GM19455 (cell line): ENCODE measurements around the gene ACKR4.
"Not testable (repeated sequence)": the region's sequence is repeated elsewhere in the genome, so short reads cannot be mapped to it uniquely, and the experiment has no call there.

ENCODE experiments used
- ATAC-seq: cut with Tn5 transposase; IDR thresholded peaks from one replicate; pipeline ENCODE4 v1.9.1; 2021; ENCODE audit not compliant: unreplicated experiment

Gene ACKR4

DNA sequence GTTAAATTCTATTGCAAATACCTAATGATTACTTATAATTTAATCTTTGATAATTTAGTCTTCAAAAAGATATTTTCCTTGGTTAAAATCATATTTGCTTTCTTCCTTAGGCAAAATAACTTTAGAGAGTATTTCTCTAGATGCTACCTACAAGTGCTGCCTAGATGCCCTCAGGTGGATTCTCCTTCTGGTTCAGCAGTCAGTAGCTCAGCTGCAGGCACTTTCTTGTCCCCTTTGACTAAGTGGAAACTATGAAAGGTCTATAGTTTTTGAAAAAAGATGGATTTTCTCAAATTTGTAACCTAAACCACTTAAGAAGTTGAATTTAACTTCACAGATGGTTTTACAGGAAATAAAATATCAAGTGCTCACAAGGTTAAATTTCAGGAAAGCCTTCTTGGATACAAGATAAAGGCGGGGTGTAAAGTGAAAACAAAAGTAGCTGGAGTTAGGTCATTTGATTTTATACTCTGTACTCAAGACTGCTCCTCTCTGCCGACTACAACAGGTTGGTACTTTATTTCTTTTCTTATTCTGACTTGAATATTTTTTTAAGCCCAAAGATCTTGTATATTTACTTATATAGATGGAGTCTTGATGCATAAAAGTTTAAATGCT, at the start of gene ACKR4:
ACKR4 (plus strand) TSS at position 455 of the 618 bp plus-strand sequence. CDS start 3,128 bp downstream, outside the sequence.
- no peak for ATAC-seq

DNA sequence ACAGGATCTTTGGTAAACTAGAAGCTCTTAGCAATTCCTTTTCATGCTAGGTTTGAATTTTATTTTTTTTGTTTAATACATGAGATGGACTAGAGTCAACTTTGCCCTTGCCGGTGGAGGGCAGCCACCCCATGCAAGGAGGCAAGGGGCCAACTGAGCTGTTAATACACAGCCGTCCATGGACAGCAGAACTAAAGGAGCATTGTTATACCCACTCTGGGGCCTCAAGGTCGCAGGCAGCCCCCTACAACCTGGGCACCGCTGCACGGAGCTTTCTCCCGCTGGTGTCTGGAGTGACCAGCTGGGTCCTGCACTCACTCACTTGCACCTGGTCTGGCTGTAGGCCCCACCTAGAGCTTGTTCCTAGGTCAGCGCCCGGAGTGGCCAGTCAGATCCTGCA, 47.9 kb upstream of the ACKR4 start:
- no peak for ATAC-seq

DNA sequence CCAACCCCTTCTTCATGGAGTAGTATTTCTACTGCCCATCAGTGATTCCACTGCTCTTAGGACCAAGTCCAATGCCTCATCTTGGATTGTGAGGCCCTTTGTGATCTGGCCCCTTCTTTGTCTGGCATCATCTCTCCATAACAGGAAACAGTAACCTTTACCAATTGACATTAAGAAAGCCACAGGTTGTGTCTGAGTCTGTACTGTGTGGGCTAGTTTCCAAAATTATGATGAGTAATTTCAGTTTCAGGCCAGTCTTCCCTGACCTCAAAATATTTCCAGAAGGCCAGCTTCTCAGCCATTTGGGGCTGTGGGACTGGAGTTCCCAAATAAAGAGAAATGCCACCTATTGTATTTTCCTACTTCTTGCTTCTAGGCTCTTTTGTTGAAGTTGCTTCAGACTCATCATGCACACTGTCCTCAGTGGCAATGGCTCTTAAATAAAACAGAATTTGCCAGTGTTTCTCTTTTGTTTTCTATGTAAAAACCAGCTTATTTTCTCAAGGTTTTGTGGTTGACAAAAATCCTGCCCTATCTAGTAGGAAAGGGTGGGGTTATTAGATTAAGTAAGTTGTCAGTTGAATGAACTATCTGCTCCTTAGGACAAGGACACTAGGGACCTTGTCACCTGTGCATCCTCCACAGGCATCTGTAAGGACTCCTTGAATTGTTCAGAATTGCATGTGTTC, 47.0 kb upstream of the ACKR4 start:
- ATAC-seq: peak; percentile 75

DNA sequence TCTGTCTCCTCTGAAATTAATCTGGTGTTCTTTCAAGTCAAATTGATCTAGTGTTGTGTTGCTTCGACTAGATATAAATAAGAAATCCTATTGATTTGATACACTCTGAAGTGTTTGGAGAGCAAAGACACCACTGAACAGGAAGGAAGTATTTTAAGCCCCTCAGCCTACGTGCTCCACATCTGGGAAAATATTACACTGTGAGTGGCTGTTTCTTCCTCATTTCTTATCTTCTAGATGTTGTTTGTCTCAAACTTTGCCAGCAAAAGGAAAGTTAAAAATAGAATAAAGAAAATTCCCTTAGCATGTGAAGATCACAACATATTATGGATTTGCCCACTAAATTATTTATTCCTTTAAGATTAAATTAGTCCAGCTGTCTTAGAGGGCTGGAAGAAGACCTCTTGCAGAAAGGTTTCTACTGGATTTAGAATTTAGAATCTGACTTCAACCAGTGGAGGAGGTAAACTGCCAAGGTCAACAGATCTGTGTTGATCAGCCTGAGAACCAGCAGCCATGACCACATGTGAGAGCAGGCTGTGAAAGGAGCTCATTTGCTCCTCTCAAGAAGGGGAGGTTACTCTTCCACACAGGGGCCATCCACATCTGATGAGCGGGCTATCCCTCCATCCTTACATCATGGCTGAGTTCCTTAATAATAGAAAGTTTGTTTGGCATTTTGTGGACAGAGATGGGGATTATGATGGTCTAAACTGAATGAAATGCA, 46.3 kb upstream of the ACKR4 start:
- no peak for ATAC-seq

DNA sequence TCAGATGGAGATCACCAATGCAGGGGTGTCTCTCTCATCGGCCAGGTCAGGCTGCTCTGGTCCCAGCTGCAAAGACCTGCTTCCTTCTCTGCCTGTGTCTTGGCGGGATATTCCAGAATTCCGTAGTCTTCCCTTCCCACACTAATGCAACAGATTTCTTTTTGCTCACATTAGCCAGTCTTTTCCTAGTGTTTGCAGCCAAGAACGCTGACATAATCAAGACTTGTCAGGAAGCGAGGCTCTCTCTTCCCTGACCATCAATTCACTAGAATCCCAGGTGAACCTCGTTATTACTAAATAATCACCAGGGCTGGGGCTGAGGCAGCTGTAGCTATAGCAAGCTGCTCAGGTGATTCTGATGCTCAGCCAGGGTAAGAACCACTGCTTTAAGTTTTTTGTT, 43.2 kb upstream of the ACKR4 start:
- ATAC-seq: no peak

DNA sequence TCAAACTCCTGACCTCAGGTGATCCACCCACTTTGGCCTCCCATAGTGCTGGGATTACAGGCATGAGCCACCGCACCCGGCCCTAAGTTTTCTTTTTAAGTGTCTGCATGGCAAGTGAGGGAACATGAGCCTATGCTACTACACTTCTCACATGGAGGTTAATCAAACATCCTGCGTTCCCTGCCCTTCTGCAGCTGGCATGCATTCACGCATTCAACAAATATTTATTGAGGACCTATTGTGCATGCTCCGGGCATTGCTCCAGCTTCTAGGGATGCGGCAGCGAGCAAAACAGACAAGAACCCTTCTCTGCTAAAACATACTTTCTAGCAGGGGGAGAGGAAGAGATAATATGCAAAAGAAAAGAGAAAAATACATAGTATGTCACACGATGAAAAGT, 42.6 kb upstream of the ACKR4 start:
- ATAC-seq: no peak

DNA sequence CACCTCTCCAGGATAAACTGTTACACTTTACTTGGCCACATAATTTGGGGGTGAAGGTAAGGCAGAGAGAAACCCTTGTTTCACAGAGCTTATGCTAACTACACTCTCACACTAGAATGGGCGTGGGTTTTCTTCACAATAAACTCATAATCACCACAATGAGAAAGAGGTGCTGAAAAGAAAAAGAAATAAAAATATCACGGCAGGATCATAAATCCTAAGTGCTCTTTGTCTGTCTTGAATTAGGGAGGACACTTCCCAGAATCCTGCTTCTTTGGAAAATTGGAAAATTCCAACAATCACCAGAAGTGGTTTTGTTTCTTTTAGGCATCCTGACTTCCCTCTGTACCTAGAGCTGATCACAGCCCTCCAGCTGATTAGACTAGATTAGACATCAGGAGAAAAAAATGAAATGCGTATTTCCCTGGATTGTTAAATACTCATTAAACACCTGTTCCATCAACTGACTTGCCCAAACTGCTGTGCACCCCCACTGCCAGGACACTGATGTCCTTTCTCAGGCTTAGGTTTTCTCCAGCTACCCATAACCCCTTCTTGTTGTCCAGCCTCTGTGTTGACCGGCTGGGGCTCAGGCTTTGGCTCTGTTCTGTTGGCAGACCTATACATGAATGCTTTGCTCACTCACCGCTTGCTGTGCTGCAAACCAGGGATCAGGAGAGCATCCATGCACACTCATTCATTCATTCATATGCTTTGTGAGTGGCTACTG, 41.6 kb upstream of the ACKR4 start:
- ATAC-seq: no peak

DNA sequence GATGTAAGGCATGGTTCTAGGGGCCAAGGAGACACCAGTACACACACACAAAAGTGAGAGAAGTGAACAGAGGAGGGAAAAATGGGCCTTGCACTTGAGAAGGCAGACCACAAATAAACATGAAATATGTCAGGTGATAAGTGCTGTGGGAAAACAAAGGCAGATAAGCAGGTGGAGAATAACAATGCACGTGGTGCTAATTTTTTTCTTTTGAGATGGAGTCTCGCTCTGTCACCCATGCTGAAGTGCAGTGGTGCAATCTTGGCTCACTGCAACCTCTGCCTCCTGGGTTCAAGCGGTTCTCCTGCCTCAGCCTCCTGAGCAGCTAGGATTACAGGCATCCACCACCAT, 41.1 kb upstream of the ACKR4 start:
- not testable (repeated sequence) for ATAC-seq

DNA sequence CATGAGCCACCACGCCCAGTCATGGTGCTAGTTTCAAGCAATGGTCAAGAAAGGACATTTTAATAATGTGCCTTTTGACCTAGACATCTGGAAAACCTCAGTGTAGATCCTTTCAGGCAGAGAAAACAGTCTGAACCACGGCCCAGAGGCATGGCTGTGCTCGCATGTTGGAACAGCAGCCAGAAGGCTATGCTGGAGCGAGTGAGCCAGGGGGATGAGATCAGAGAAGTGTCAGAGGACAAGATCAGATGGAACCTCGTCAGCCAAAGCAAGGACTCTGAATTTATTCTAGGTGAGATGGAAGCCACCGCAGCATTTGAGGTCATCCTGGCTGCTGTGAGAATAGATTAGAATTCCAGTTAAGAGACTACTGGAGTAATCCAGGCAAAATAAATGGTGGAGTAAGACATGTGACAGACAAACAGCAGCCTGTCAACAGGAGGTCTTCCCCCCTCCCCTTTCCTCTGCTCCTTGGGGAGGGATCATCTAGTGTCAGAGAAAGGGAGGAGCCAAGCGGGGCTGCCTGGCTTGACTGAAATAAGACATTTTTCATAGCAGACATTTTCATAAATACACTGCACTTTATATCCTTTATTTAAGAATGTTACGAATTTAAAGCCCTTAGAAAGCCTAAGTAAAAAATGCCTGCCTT, 40.4 kb upstream of the ACKR4 start:
- ATAC-seq: no peak

DNA sequence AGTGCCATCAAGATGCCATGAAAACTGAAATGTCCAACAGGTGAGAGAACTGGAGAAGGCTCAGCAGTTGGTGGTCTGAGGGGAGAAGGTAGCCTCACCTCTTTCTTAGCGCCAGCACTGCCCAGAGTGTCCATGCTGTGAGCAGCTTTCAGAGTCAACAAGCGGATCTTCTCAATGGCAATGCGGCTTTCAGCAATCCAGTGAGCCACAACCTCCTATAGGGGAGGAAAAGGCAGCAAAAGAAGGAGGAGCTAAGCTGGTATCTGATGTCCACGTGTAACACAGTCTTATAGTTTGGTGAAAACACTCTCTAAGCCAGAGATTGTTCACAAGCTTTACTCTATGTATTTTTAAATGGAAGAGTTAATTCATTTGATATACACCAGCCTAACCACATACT, 36.1 kb upstream of the ACKR4 start:
- ATAC-seq: no peak

DNA sequence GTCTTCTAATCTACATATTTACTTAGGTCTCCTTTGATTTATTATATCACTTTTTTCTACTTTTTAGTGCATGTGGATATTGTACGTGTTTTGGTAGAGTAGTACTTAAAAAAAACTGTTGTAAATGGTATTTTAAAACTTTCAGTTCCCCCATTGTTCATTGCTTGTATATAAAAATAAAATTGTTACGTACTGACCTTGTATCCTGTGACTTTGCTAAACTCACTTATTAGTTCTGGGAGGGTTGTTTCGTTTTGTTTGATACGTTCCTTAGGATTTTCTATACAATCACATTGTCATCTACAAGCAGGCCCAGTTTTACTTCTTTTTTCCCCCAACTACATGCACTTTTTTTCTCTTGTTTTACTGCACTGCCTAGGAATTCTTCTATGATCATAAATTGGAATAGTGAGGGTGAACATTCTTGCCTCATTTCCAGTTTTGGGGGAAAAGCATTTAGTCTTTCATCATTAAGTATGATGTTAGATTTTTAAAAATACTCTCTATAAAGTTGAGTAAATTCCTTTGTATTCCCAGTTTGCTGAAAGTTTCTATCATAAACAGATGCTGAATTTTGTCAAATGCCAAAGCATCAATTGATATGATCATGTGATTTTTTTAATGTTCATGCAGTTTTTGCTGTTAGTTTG, 33.5 kb upstream of the ACKR4 start:
- ATAC-seq: no peak

DNA sequence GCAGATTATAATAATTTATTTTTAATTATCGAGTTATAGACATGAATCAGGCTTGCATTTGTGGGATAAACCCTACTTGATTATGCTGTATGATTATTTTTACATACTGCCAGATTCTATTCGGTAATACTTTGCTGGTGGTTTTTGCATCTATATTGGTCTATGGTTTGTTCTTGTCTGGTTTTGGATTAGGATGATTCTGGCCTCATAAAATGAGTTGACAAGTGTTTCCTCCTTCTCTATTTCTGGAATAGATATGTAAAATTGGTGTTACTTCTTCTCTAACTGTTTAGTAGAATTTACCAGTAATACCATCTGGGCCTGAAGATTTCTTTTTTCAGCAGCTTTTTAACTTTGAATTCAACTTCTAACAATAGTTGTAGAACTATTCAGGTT, 33.0 kb upstream of the ACKR4 start:
- ATAC-seq: no peak

DNA sequence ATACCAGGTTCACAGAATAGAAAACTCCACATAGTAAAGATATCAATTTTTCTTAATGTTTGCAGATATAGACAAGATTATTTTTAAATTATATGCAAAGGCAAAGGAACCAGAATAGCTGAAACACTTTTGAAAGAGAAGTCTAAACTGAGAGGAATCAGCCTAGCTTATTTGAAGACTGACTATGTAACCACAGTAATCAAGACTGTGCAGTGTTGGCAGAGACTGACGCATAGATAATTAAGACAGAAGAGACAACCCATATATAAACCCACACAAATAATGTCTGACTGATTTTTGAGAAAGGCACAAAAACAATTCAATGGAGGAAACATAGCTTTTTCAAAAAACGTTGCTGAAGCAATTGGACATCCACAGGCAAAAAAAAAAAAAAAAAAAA, 28.6 kb upstream of the ACKR4 start:
- ATAC-seq: no peak

DNA sequence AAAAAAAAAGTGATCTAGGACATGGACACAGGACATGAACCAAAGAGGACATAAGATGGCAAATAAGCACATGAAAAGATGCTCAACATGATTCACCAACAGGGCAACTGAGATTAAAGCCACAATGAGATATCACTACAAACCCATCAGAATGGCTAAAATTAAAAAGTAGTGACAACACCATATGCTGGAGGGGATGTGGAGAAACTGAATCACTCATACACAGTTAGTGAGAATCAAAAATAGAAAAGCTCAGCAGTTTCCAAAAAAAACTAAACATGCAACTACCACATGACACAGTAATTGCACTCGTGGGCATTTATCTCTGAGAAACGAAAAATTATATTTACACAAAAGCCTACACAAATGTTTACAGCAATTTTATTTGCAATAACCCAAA, 27.9 kb upstream of the ACKR4 start:
- no peak for ATAC-seq

DNA sequence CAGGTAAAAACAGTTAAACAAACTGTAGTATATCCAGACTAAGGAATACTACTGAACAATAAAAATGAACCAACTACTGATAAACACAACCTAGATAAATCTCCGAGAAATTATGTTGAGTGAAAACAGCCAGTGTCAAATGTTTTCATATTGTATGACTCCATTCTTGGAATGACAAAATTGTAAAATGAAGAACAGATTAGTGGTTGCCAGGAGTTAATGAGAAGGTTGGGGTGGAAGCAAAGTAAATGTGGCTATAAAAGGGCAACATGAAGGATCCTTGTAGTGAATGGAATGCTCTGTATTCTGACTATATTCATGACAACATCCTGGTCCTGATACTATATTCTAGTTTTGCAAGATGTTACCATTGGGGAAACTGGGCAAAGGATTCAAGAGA, 27.5 kb upstream of the ACKR4 start:
- ATAC-seq: no peak

DNA sequence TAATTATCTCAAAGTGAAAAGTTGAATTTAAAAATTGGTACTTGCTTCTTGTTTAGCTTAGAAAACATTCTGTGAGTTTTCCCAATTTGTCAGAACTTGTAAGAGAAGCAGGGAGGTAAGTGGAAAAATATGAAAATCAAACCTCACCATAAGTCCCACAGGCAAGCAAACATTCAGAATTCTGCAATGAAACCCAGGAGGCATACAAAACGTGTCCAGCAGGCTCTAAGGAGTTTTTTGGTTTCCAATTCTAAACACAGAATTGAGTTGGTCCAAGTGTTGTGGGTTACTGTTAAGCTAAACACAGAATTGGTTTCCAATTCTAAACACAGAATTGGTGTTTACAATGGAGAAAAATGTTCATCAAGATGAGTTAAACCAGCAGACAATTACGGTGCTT, 27.1 kb upstream of the ACKR4 start:
- no peak for ATAC-seq

DNA sequence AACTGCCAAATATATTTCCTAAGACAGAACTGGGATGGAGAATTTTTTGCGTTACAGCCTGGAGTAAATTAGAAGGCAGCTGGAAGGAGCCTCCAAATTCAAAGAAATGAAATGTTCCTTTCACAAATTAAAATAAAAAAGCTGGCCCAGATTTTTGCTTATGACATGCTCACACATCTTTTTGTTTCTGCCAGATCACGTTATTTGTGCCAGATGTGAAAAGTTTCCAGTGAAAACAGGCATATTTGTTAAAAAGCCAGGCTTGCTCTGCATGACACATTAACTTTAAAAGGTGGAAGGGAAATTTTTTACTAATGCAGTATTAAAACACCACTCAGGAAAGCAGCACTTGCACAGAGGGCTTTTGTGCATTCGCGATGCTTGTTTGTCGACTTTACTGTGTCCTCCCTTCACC, 23.3 kb upstream of the ACKR4 start:
- no peak for ATAC-seq

DNA sequence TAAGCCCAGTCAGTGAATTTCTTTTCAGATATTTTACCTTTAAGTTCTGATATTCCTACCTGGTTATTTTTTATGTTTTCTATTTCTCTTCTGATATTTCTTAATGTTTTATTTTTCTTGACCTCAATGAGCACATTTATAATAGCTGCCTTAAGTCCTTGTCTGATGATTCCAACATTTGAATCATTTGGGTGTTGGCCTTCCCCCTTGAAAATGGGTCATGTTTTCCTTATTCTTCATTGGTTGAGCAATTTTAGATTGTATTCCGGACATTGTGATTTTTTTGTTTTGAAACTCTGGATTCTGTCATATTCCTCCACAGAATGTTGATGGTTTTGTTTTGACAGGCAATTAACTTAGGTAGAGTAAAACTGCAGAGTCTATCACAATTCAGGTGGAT, 9.7 kb upstream of the ACKR4 start:
- no peak for ATAC-seq

DNA sequence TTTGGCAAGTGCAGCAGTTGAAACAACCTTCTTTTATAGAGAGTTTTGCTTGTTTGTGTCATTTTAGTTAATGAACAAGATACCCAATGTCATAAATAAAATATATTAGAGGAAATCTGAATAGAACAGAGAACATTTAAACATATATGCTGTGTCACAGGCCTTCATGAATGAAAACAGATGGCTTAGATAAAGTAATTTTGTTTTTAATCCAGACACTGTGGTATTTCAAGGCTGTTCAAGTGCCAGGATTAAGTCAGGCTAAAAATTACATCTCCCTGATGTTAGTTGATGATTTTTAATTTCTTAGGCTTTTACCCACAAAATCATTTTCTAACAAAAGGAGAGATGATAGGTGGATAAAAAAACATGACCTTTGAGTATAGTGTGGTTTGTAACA, 4.9 kb upstream of the ACKR4 start:
- no peak for ATAC-seq

DNA sequence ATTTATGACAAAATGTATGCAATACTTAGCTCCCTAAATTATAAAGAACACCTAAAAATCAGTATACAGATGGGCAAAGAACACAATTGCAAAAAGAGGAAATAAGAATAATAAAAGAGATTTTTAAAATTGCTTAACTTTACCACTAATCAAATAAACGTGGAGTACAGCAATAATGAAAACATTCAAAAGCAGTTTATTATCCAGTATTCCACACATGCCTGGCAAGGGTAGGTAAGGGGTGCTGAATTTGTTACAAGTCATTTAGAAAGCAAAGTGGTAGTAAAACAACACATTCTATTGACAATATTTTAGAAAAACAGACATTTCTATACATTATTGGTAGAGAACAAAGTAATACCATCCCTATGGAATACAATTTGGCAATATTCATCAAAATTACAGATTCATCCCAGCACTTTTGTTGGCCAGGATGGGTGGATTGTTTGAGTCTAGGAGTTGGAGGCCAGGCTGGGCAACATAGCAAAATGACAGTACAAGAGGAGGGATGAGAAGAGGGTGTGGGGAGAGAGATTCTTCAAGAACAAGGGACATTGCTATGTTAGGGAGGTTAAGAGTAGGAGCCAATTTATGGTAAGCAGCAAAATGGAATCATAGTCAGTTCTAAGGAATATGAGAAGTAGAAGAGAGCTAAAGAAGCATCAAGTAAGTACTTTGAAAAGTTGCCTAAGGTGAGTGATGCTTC, 3.7 kb upstream of the ACKR4 start:
- no peak for ATAC-seq
